Suppressor macrophage (primary cell): ENCODE data around the gene S100A14.
"Not testable (repeated sequence)": the region's sequence is repeated elsewhere in the genome, so short reads cannot be mapped to it uniquely, and the experiment has no call there.

Experiments used
- DNase-seq, 4 experiments: peaks; one replicate each; pipeline ENCODE4 v3.0.0-alpha.2; 2020 to 2022
- total RNA-seq, 17 experiments: gene quantifications; one replicate each; lab custom pipeline; 2026; ENCODE audit warnings: mixed read lengths in 6 of 17, inconsistent platforms in 3 of 17; lab: John Stamatoyannopoulos, UW

S100A14 gene
- total RNA-seq = 0 to 0.88 (median 0.04) reads per million in 17 experiments

- DNase-seq = no peak
Measured at GRCh38 chr1:153616144-153616916, at the start of gene S100A14. TSS of gene S100A14 (minus strand) at chr1:153616325. CDS start at chr1:153615858, 467 bp downstream.

GRCh38 chr1:153663211-153663610, 47.1 kb upstream of the S100A14 start:
- DNase-seq = no peak

- no peak for DNase-seq
Measured at GRCh38 chr1:153662269-153662668, 46.1 kb upstream of the S100A14 start.

- no peak for DNase-seq
Measured at GRCh38 chr1:153661111-153661708, 45.1 kb upstream of the S100A14 start.

- DNase-seq = no peak
Measured at GRCh38 chr1:153659656-153660055, 43.5 kb upstream of the S100A14 start.

- no peak for DNase-seq
Measured at GRCh38 chr1:153659175-153659534, 43.0 kb upstream of the S100A14 start.

GRCh38 chr1:153658400-153659174, 42.5 kb upstream of the S100A14 start, which contains the start of gene SNAPIN:
TSS of gene SNAPIN (plus strand) at chr1:153658703. CDS start at chr1:153658744, 41 bp downstream.
- DNase-seq = peak; percentile 93 to 96 (median 95)

- no peak for DNase-seq
Measured at GRCh38 chr1:153655333-153655732, 39.2 kb upstream of the S100A14 start.

- DNase-seq = peak; percentile 66 to 82 (median 80)
Measured at GRCh38 chr1:153652805-153653500, 36.8 kb upstream of the S100A14 start.

- no peak for DNase-seq
Measured at GRCh38 chr1:153651771-153652170, 35.6 kb upstream of the S100A14 start.

- no peak for DNase-seq
Measured at GRCh38 chr1:153649863-153650235, 33.7 kb upstream of the S100A14 start.

- DNase-seq = no peak
Measured at GRCh38 chr1:153649137-153649862, 33.2 kb upstream of the S100A14 start.

GRCh38 chr1:153648000-153648643, 32.0 kb upstream of the S100A14 start:
- no peak for DNase-seq

- no peak for DNase-seq
Measured at GRCh38 chr1:153647346-153647714, 31.2 kb upstream of the S100A14 start.

GRCh38 chr1:153646672-153647345, 30.7 kb upstream of the S100A14 start:
- peak; percentile 82 to 94 (median 86) for DNase-seq

GRCh38 chr1:153643816-153644215, 27.7 kb upstream of the S100A14 start:
- no peak for DNase-seq

- DNase-seq = no peak
Measured at GRCh38 chr1:153643100-153643499, 27.0 kb upstream of the S100A14 start.

- DNase-seq = no peak
Measured at GRCh38 chr1:153642161-153642560, 26.0 kb upstream of the S100A14 start.

- DNase-seq = no peak
Measured at GRCh38 chr1:153640861-153641260, 24.7 kb upstream of the S100A14 start.

GRCh38 chr1:153640213-153640612, 24.1 kb upstream of the S100A14 start:
- not testable (repeated sequence) for DNase-seq

GRCh38 chr1:153639280-153639679, 23.2 kb upstream of the S100A14 start:
- no peak for DNase-seq
